ENCODE results near the gene DDX51. TPM values are rescaled to one million over a fixed set of nuclear protein-coding genes. Genes with fewer than 3 reads are reported as not detected.

Gene DDX51
- total RNA-seq, 1 donor from 2014 or later: 7.5 TPM

Other genes with a start within 250 kb of the DDX51 start
- gene ULK1, start 249.7 kb downstream of the DDX51 start, total RNA-seq (ENCODE audit: insufficient read depth, low replicate concordance): 9.6 TPM
- 9.1 TPM for gene PUS1, start 215.0 kb downstream of the DDX51 start, total RNA-seq (ENCODE audit: insufficient read depth, low replicate concordance)
- gene EP400, start 194.4 kb downstream of the DDX51 start, total RNA-seq (ENCODE audit: insufficient read depth, low replicate concordance): 15.4 TPM
- 3.1 TPM for gene NOC4L, start 138 bp upstream of the DDX51 start, total RNA-seq (ENCODE audit: insufficient read depth, low replicate concordance)
- gene GALNT9, start 185.3 kb upstream of the DDX51 start, total RNA-seq (ENCODE audit: insufficient read depth, low replicate concordance): 1.9 TPM

Data from umbilical cord (tissue), 1 donor.